CD4-positive, alpha-beta T cell treated with Interleukin-4 for 1 hour (primary cell): Measurements from ENCODE around the gene ABCC9.

ENCODE experiments used
- DNase-seq, 2 donors: peaks; one replicate each; pipeline ENCODE4 v3.0.0-alpha.2; 2020 to 2022

Gene ABCC9

GRCh38 chr12:21877293-21877982, 63.8 kb downstream of the ABCC9 start:
- DNase-seq = no peak

- DNase-seq = no peak
Observed at GRCh38 chr12:21865846-21866245, 75.4 kb downstream of the ABCC9 start.

- no peak for DNase-seq
Observed at GRCh38 chr12:21860534-21860933, 80.7 kb downstream of the ABCC9 start.

DNA sequence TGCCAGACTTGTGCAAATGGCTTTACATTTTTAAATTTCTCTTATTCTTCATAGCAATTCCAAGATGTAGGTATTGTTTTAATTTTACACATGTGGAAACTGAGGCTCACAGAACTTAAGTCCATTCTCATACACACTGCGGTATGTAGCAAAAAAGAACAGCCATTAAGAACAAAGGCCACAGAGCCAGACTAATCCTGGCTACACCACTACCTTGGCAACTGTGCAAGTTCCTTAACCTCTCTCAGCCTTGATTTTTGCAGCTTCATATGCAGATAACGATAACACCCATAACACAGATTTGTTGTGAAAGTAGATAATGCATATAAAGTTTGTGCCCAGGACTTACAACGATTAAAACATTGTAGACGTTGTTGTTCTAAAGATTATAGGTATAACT, 81.1 kb downstream of the ABCC9 start:
- DNase-seq = no peak

DNA sequence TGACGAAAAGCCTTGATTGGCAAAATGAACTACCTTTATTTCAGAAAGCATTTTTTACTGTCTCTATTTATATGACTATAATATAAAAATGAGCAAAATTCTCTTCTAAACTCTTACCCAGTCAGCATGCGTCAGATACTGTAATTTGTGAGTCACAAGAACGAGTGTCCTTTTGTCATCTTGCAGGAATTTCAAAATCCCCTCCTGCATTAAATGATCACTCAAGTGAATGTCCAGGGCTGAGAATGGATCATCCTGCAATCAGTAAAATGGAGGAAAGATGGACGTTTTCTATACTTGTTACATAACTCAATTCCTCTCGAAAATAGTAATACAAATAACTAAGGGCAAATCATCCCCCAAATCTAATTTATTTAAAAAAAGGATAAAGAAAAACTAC, 89.0 kb downstream of the ABCC9 start:
- DNase-seq = no peak

- no peak for DNase-seq
Observed at GRCh38 chr12:21851151-21851550, 90.1 kb downstream of the ABCC9 start.

GRCh38 chr12:21850419-21850818, 90.8 kb downstream of the ABCC9 start:
- no peak for DNase-seq

DNA sequence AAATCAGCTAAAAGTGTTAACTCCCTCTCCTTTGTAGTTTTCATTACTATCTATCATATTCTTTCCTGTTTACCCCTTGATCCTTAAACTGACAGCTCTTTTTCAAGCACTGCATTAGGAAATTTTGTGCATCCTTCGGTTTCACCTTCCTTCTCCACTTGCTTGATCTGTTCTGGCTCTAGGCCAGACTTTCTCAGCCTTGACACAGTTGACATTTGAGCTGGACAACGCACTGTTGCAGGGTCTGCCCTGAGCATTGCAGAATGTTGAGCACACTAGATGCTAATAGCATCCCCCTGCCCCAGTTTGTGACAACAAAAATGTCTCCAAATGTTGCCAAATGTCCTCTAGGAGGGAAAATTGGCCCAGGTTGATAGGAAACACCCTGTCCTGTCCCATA, 91.3 kb downstream of the ABCC9 start:
- no peak for DNase-seq

- DNase-seq = no peak
Observed at GRCh38 chr12:21848192-21848591, 93.0 kb downstream of the ABCC9 start.

- no peak for DNase-seq
Observed at GRCh38 chr12:21843795-21844194, 97.4 kb downstream of the ABCC9 start.

- no peak for DNase-seq
Observed at GRCh38 chr12:21839776-21840175, 101.5 kb downstream of the ABCC9 start.

DNA sequence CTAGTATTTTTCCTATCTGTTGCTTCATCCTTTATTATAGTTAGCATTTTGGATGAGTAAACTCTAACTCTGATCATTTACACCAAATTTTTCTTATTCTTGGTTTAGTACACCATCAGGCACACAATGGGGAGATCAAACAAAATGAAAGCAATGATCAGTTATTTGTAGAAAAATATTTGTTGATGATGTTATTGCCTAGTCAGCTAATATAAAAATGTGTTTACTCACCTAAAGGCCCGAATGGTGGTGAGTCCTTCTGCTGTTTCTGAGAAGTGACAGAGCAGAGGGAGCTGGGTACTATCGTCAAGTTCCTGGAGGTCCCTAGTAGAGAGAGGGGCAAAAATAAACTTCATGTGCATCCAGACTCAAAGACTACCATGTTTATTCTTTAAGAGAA, 103.4 kb downstream of the ABCC9 start:
- DNase-seq = no peak

- DNase-seq = no peak
Observed at GRCh38 chr12:21831791-21832344, 109.4 kb downstream of the ABCC9 start.

DNA sequence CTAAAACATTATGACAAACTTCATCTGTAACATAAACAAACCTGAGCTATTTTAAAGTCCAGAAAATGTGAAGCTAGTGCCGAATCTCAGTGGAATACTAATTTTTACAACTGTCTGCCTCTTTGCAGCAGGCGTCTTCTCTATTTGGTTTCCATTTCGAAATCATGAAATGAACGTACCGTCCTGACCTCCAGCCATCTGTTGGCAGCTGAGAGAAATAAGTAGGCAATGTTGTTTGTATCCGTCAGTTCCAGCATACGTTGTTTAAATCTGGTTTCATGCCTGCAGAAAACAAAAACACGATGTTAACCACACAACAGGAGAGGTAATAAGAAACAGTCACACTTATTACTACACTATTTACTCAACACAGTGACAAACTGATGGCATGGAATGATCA, 112.4 kb downstream of the ABCC9 start:
- no peak for DNase-seq

- DNase-seq = no peak
Observed at GRCh38 chr12:21828136-21828775, 113.0 kb downstream of the ABCC9 start.

- DNase-seq = no peak
Observed at GRCh38 chr12:21827083-21827482, 114.1 kb downstream of the ABCC9 start.

DNA sequence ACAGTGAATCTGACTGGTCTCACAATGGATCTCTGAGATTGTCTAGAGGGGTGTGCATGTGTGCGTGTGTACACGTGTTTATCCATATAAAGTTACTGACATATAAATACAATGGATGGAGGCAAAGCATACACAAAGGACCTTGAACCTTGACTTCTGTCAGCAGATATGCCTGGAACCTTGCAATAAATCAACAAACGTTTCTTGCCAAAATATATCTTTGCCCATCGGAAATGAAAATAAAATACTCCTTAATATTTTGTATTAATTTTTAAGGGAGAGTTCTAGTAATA, 114.7 kb downstream of the ABCC9 start:
- no peak for DNase-seq

DNA sequence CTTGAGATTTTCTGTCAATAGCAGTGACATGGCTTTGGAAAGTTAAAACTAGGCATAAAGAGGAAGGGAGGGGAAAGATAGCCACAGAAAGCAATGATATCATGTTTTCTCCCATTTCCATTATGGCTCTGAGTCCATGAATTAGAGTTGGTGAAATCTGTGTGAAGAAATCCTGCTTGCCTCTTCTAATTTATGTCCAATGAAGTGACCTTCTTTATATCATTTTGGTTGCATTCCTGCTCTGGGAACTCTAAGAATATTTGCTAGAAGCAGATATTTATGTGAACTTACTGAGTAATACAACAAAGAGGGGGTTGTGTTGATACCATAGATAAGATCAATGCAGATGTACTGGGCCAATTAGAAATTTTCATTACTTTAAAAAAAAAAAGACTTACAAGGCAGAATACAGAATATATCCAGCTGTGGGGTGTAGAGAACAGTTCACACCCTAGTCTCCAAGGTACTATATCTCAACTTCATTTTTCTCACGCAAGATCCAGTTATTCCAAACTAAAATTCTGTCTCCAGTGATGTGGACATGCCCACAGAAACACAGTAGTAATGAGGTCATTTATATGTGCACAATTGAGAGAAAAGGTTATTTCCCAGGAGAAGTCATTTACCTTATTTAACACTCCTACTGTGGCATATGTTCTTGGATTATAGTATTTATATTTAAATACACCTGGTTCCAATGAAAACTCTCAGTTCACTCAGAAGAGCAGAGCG, 115.2 kb downstream of the ABCC9 start:
- DNase-seq = no peak

DNA sequence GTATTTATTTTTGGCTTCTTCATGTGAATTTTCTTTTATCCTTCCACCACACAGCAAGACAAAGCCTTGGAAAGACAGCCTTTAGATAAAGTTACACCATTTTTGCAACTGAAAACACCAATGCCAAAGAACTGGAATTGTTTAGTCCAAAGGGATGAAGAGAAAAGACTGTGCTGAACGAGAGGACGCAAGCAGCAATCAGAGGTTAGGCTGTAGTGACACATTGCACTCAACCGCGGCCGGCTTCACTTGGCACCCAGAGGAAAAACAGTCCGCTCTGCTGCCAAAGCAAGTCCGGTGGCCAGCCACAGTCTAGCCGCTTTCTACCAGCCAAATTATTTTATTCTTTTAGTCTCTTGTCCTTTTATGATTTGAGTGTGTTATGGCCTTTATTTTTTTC, 117.6 kb downstream of the ABCC9 start:
- no peak for DNase-seq

DNA sequence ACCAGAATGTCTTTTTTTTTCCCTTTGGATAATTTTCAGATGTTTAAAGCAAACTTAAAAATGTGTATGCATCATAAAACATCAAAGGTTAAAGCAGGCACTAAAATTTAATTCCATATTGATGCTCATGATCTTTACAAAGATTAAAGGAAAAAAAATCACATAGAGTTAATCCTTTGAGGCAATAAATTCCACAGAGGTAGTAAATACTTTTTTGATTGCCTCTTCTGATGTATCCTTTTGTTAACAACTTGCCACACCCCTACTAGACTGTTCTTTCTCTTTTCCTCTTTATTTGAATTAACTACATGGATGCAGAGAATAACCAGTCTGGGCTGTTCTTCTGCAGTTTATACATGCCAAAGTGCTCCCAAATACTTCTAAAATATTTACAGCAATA, 121.5 kb downstream of the ABCC9 start:
- no peak for DNase-seq

GRCh38 chr12:21819236-21819635, 122.0 kb downstream of the ABCC9 start:
- no peak for DNase-seq

DNA sequence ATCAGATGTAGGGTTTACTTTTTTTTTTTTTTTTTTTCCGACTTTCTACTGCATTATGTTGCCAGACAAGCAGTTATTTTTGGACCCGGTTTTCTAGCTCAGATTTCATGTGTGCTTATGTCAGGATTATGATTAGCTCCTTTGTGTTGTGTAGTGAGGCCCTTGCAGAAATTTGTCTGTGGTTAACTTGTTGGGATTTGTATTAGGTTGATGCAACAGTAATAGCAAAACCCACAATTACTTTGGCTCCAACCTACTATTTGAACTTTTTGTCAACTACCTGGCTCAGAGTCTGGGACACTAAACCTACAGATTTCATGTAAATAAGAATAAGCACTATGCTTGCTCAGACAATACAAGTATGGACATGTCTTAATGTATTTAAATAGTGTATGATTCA, 122.6 kb downstream of the ABCC9 start:
- no peak for DNase-seq

DNA sequence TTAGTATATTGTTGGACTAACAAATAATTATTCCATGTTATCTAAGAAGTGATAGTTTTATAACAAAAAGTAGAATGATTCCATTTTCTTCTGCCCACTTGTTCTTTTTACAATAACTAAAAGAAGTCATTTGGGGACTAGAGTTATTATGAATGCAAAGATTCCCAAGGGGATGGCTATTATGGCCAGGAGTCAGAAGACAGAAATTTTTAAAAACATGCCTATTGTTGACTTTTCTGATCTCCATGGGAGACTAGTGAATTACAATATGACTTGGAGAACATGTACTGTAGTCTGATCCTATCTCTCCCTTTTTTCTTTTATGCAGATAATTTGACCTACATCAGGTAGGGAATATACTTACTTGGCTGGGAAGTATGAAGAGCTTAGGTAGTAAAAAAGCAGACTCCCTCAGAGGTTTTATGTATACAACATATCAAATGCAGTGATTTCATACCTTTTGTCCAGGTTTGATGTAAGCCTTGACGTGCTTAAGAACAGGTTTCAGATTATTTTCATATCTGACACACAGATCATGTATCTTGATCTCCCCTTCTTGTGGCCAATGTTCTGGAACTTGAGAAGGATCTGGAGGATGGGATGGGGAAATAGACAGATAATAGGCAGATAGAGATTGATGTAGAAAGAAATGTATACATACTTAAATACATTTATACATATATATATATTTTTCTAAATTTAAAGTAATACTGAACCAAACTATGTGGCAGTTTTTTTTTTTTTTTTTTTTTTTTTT, 125.7 kb downstream of the ABCC9 start:
- DNase-seq = no peak
